ENCODE results near the gene CDC42EP4. TPM values are rescaled to one million over a fixed set of nuclear protein-coding genes. Genes with fewer than 3 reads are reported as not detected.

Gene CDC42EP4
- total and polyA plus RNA-seq, 10 of the 15 experiments (the other 5 are each of a cell fraction or from before 2014, with no cell fraction given): 0.05 to 7.1 (median 2.7) TPM

GRCh38 chr17:73311781-73312641 is at the start of gene CDC42EP4 (continued):
- peak; percentile 41 to 45; a peak in 3 of 4 replicates for TF ChIP-seq IKZF2 (IDR thresholded peaks at IDR 0.05)
- TF ChIP-seq ZNF622 (IDR thresholded peaks at IDR 0.05): no peak
- TF ChIP-seq SUZ12 (IDR thresholded peaks at IDR 0.05; ENCODE audit: unreplicated experiment): no peak
- no peak for TF ChIP-seq CUX1 (IDR thresholded peaks at IDR 0.05; ENCODE audit: insufficient replicate concordance, low read depth, low read length)
- no peak for TF ChIP-seq BCL11A (IDR thresholded peaks at IDR 0.05; ENCODE audit: low read depth, low read length)
- no peak for TF ChIP-seq IRF5 (IDR thresholded peaks at IDR 0.05; ENCODE audit: borderline replicate concordance)
- no peak for TF ChIP-seq ZBTB11 (CRISPR knock-in tag; IDR thresholded peaks at IDR 0.05)
- no peak for TF ChIP-seq SREBF2 (IDR thresholded peaks at IDR 0.05; ENCODE audit: low read length)
- TF ChIP-seq HDAC2 (IDR thresholded peaks at IDR 0.05): no peak
- no peak for TF ChIP-seq HCFC1 (IDR thresholded peaks at IDR 0.05; ENCODE audit: low read length)
- TF ChIP-seq SMAD5 (IDR thresholded peaks at IDR 0.05; ENCODE audit: low read depth): no peak
- no peak for TF ChIP-seq WRNIP1 (IDR thresholded peaks at IDR 0.05; ENCODE audit: borderline replicate concordance, low read depth, low read length)
- TF ChIP-seq SPI1 (IDR thresholded peaks at IDR 0.05; ENCODE audit: borderline replicate concordance, insufficient read depth, low read depth, low read length): peak; percentile 16; the same call in 1 of the 2 replicates
- no peak; the same call in 1 of the 2 replicates for TF ChIP-seq RB1 (IDR thresholded peaks at IDR 0.05; ENCODE audit: borderline replicate concordance)
- no peak for TF ChIP-seq MYC (IDR thresholded peaks at IDR 0.05; ENCODE audit: insufficient read depth, insufficient read length, insufficient replicate concordance, low read length, severe bottlenecking)
- 0 out of 2 replicates have a peak, but pooled peaks have one; percentile 13 for TF ChIP-seq RELB (IDR thresholded peaks at IDR 0.05; ENCODE audit: low read depth)

Data from GM12878 (cell line).